NAMALWA (cell line): ENCODE results near the gene GPER1.

Experiments
- DNase-seq: peaks from one replicate; pipeline ENCODE4 v3.0.0-alpha.2; 2015; ENCODE audit warnings: low spot score

GPER1 gene

DNA sequence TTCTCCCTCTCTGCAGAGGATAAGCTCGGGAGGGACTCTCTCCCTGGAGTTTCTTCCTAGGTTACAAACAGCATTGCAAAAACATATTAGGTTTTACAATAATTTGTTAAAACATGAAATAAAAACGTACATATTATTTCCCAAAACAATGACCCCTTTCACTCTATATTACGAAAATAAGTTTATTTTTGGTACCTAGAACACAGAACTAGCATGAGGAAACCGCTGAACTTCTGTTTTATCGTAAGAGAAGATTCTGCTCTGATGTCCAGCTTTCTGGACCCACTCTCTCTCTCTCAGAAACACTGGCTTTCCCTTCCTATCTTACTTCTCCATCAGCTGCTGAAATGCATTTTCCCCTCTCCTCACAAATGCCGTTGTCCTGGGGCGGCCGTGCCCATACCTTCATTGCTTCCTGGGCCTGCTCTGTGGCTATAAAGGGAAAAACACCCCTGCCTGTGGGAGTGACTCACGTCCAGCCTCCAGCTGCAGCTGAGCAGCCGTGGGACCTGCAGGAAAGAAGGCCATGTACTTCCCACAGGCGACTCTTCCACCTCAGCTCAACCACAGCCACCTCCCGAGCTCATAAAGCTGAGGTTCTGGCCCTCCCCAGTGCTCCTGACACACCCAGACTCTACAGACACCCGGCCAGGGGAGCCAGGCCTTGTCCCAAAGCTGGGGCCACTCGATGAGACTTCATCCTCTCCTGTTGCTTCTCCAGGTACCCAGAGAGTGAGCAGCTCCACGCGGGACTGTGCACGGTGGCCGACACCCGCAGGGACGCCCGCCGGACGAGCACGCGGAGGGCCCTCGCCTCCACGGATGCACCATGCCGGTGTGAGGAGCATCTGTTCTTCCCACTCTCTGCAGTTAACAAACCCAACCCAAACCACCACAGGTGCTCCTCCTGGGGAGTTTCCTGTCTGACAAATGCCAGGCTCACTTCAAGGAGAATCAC is 3.1 kb downstream of the GPER1 start:
- no peak for DNase-seq

DNA sequence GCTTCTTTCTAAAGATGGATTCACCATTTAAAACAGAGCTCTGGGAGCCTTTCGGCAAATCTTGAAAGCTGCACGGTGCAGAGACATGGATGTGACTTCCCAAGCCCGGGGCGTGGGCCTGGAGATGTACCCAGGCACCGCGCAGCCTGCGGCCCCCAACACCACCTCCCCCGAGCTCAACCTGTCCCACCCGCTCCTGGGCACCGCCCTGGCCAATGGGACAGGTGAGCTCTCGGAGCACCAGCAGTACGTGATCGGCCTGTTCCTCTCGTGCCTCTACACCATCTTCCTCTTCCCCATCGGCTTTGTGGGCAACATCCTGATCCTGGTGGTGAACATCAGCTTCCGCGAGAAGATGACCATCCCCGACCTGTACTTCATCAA is 3.7 kb downstream of the GPER1 start:
- DNase-seq: no peak

DNA sequence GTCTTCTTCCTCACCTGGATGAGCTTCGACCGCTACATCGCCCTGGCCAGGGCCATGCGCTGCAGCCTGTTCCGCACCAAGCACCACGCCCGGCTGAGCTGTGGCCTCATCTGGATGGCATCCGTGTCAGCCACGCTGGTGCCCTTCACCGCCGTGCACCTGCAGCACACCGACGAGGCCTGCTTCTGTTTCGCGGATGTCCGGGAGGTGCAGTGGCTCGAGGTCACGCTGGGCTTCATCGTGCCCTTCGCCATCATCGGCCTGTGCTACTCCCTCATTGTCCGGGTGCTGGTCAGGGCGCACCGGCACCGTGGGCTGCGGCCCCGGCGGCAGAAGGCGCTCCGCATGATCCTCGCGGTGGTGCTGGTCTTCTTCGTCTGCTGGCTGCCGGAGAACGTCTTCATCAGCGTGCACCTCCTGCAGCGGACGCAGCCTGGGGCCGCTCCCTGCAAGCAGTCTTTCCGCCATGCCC is 4.3 kb downstream of the GPER1 start:
- no peak for DNase-seq

DNA sequence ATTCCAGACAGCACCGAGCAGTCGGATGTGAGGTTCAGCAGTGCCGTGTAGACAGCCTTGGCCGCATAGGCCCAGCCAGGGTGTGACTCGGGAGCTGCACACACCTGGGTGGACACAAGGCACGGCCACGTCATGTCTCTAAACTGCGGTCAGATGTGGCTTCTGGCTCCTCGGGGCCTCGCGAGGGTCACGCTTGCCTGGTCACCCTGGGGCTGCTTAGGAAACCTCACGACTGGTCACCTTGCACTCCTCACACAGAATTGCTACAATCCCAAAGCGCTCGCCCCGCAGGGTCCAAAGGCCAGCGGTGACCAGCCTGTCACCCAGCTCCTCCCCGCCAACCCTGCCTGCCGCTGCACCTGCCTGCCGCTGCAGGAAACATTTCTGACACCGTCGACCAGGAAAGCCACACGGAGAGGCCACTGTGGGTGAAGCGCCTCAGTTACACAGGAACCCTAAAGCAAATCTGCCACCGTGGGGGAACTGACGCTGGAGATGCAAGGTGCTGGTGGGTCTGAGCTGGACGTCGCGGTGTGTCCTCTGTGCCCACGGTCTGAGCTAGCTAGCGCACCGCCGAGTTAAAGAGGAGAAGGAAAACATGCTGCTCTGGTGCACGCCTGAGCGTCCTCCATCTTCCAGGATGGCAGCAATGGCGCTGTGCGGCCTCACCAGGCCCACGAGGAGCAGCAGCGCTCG is 5.0 kb downstream of the GPER1 start:
- no peak for DNase-seq

DNA sequence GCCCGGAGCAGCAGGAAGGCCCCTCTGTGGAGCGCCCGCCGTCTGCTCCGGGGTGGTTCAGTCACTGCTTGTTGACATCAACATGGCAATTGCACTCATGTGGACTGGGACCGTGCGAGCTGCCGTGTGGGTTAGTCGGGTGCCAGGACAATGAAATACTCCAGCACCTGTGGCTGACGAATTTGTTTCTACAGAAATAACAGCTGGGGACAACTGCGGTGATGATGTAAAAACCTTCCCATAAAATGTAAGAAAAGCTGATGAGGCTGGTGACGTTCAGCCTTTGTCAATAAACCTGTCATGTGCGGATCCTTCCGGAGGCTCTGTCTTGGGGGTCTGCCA is 5.6 kb downstream of the GPER1 start:
- DNase-seq: no peak

DNA sequence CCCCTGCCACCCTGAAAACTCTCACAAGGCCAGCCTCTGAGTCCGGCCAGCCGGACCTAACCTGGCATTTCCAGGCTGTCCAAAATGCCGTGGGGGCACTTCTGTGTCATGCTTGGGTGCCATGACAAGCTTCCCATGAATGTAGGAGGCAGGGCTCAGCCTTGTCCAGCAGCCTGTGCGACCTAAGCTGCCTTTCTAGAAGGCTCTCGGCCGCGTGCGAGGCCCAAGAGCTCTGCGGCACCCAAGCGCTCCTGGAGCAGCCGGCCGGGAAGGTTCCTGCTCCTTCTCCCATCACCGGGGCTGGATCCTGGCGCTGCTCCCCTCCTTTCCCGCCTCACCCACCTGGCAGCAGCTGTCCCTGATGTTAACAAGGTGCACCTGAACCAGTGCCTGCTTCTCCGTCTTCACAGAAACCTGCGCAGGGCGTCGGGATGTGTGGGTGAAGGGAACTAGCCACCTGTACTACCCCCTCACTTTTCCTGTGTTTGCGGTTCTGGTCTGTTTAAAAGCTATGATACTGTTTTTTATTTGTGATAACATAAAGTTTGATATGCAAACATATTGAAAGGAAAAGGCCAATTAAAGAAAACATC is 6.1 kb downstream of the GPER1 start:
- no peak for DNase-seq

DNA sequence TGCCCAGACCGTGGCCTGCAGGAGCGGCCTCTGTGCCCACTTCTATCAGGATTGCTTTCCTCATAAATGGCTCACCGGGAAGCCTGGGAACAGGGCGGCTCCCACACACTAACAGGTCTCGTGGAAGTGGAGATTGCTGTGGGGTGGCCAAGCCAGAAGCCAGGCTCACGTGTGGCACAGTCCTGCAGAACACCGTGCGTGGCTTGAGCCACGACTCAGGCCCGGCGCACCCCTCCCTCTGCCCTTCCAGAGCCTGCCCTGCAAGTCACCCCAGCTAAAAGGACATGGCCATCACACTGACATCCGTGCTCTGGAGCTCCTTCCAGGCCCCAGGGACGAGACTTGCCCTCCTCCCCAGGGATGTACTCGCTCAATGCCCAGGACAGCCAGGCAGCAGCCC is 7.0 kb downstream of the GPER1 start:
- DNase-seq: no peak

DNA sequence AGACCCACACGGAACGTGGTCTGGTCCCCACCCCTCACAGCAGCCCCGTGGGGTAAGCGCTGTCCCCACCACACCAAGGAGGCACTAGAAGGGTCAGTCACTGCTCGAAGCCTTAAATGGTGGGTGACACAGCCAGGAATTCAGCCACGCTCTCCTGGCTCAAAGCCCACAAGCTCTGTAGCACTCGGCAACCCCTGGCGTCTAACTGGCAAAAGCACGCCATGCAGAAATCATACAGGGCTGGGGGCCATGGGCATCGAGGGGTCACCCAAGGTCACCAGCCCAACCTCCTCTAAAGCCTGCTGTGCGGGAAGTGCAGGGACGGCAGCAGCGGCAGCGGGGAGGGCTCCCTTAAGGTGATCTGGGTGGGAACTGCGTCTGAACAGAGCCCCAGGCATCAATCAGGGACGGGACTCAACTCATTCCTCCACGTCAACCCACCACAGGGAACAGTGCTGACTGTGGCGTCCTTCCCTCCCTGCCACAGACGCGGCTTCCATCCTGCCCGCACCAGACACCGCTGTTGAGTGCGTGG is 7.8 kb downstream of the GPER1 start:
- no peak for DNase-seq

DNA sequence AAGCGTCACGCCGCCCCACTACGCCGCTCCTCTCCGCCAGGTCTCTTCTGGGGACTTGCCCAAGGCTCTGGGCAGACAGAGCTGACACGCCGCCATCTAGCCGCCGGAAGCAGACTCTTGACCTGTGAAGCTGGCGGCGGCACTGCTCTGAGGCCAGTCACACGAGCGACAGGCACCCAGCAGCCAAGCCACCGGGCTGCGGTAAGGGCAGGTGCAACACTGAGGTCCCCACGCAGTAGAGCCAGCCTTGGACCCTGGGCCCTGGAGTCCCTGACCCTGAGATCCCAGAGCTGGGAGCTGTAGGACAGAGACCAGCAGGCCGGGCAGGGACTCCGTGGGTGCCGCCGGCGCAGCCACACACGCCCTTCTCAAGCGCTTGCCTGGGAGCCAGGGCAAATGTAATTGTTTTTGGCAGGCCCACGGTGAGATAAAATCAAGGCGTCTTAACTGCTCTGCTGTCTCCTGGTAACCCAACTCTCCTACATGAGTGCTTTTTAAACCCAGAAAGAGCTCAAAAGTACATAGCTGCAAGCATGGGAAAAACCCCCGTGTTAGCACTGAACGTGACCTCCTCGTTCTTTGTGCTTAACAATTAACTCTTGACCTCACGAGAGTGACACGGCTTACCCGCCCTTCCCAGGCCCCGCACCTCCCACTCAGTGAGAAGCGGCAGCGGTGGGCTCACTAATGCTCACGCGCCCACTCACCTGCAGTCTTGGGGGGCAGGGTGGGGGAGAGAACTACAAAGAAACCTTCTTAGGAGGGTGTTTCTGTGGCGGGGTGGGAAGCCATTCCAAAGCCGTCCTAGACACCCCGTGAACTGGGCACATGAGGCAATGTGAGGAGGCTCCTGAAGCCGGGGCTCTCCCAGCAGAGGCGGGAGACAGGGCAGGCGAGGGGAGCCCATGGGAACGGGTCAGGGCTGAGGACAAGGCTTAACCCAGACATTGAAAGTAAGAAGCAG is 8.5 kb downstream of the GPER1 start:
- DNase-seq: no peak

DNA sequence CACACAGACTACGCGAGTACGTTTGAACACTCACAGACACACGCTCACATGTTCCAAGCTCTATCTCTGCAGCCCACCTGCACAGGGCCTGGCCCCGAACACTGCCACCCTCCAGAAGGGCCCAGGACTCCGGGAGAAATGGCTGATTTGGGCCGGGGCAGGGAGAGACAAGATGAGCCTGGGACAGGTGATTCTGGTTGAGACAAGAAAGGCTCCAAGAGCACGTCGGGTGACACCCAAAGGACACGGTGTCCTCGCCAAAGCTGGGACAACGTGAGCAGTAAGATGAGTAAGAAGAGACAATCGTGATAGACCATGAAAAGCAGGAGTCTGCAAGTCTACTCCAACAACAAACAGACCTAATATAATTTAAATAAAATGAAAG is 9.2 kb downstream of the GPER1 start:
- DNase-seq: no peak

DNA sequence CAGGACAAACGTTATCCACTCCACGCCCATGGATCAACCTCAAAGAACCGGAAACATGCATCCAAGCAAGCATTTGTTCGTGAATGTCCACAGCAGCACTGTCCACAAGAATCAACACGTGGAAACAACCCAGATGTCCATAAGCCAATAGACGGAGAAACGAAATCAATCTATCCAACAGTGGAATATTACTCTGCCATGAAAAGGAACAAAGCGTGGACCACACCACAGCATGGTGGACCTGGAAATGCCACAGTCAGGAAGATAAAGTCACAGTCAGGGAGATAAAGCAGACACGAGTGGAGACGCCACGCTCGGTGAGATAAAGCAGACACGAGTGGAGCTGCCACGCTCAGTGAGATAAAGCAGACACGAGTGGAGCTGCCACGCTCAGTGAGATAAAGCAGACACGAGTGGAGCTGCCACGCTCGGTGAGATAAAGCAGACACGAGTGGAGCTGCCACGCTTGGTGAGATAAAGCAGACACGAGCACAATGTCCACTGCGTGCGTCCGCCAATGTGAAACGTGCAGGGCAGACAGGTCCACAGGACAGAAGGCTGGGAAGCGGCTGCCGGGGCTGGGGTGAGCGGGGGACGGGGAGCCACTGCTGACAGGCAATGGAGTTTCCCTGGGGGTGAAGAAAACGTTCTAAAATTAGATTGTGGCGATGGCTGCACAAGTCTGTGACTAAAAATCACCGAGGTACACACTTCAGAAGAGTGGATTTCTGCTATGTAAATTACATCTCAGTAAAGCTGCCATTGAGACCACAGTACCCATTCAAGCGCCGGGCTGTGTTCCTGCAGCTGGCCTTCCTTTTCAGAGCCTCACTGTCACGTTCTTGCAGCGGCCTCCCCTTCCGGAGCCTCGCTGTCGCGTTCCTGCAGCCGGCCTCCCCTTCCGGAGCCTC is 10.6 kb downstream of the GPER1 start:
- DNase-seq: no peak

DNA sequence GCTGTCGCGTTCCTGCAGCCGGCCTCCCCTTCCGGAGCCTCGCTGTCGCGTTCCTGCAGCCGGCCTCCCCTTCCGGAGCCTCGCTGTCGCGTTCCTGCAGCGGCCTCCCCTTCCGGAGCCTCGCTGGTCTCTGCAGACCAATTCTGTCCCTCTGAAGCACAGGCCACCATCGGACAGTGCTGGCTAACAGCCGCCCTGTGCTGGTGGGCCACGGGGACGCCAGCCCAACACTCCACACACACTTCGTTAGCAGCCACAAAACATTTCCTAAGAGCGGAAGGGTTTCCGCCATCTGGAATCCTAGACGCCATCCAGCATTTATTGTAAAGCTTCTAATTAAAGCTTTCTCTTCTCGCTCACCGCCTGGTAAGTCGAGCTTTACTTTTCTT is 11.2 kb downstream of the GPER1 start:
- no peak for DNase-seq

DNA sequence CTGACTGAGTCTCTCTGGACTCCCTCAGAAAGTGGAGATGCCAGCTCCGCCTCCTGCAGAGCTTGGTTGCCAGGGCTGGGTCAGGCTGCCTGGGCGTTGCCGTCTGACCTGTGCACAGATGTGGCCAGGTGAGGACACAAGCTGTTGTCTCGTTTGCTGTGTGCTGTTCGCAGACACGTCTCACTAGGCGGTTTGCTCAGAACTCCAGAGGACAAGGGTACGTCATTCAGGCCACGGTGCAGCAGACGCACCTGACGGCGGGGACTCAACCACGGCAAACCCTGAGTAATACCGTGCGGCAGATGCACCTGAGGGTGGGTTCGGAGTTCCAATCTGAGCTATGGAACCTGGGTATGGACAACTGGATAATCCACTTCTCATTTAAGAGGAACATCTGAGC is 11.7 kb downstream of the GPER1 start:
- no peak for DNase-seq

DNA sequence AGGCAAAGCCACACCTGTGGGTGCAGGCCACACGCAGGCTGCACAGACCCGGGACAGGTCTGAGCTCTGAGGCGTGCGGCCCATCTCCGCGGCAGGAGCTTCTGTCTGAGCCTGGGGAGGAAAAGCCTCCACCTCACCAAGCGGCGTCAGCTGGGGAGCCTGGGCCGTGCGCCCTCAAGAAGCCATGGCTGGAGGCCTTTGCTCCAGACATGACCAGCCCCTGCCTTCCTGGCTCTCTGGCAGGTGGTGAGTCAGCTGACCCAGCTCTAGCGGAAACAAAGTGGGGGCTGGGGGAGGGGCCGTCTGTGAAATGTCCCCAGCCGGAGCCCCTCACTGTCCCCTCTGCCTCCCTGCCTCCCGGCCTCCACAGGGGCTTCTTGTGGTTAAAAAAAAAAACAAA is 12.5 kb downstream of the GPER1 start:
- no peak for DNase-seq

DNA sequence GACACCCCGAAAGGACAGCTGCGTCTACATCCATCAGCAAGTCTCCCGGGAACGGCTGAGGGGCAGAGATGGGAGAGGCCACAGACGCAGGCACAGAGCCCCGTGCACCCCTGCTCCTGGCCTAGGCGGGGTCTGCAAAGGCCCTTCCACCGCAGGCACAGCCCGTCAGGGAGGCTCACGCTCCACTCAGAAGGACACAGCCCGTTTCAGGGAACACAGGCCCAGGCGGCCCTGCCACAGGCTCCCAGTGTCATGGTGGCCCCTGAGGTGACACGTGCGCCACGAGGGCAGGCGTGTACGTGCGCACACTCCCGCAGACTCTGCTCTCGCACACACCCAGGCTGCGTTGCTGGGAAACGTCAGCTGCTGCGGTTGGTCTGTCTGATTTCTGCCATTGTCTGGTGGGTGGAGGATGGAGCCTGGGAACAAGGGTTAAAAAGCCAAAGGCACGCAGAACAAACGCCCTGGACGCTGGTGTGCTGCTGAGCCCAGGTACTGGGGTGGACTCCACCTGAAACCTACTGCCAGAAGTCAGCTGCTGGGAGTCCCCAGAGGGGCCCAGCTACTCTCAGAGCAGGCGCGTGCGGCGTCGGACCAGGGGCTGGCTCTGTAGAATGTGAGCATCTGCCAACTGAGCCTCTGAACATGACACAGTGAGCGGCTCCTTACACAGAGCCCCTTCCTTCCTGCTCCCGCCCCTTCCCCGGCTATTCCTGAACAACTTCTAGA is 13.1 kb downstream of the GPER1 start:
- no peak for DNase-seq

DNA sequence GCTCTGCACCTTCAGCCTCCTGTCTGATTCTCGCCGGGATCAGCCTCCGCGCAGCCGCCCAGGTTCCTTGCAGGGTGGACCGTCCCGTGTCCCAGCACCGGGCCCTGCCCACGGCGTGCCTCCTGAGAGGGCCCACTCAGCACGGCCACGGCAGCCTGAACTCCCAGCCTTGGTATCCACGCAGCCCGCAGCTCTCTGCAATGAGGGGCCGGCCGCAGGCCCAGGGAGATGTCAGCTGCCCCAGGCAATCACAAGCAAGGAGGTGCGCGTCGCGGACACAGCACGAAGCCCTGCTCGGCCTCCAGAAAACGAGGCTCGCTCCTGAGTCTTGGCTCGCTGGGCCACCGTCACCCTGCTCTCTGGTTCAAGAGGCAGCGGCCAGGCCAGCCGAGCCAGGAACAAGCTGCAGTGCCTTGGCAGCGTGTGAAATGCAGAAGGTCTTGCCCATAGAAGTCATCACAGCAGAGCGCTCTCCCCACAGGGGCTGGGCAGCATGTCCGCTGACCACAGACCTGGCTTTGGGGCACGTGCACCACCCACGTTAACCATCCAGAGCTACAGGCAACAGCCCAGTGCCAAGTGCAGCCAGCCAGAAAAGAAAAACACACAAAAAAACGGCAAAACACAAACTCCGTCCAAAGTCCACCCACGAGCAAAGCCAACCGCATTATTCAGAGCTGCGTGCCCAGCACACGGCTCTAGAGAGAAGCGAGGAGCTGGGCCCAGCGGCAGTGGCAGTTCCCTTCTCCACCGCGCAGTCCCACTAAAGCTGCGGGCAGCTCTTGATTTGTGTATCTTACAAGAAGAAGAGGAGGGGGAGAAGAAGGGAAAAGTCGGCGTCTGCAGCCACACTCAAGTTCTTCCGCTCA is 13.9 kb downstream of the GPER1 start:
- no peak for DNase-seq

DNA sequence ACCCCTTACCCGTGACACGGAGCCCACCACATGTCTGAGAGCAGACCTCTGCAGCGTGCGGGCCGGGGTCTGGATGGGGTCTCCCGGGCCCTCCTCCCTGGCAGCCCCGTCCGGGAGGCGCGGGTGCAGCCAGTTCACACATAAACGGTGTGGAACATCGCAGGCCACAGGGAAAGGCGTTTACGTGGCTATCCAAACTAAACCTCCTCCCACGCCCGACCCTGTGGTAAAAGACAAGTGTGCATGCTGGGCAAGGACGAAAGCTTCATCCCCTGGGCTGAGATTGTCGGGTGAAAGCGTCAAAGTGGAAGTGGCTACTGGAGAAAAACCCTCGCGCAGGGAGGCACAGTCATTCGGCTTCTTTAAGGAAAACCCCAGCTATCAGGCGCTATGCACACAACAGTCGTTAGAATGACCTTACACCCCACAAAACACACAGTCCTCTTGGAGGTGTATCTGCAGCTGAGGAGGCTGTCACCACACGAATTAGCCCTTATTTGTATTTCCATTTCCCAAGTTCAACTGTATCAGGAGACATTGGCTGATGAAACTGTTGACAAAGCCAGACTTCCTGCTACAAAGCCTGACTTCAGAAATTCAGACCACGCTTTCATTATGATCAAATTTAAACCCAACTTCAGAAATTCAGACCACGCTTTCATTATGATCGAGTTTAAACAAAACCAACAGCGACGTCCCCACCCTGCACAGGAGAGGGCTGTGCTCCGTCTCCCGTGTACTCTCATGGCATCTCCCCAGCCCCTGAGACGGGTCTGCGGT is 15.3 kb downstream of the GPER1 start:
- no peak for DNase-seq
